ENCODE measurements around the gene HMGXB4. TPM values are rescaled to one million over a fixed set of nuclear protein-coding genes. Genes with fewer than 3 reads are reported as not detected.

Gene HMGXB4
- total and polyA plus RNA-seq, 9 of the 15 experiments (the other 6 are each of a cell fraction or from before 2014, with no cell fraction given) = 9.9 to 31.4 (median 24.8) TPM

DNA sequence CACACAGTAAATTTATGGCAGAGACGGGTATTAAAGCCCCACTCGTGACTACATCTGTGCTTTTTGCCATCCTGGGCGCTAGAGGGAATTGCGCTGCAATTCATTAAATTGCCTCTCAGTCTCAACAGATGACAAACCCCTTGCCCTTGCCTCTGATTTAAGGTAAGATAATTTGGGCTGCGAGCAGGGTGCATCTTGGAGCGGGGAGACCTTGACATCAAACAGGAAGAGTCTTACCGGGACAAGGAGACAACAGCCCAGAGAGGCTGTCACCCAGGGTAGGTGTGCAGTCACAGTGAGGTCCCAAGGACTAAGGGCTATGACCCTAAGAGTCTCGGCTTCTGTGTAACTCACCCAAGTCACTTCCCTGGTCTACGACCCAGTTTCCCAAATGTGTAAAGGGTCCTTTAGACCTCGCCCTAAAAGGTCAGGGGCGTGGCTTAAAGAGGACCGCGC is 42.0 kb downstream of the HMGXB4 start:
- Histone ChIP-seq H3K36me3 (ENCODE audit: control insufficient read depth, insufficient read depth, low read length) (peaks cover 24% of the 10 kb centered on the region; the same call in 2 of the 3 replicates), H3K4me2 (ENCODE audit: insufficient read depth, low read length) (peak overlapping the region; percentile 87), H3K27me3 (ENCODE audit: control insufficient read depth in 2 of 2, insufficient read depth in 2 of 2, low read length in 2 of 2) (no peaks in the 10 kb centered on the region), H4K20me1 (replicated peaks; ENCODE audit: control insufficient read depth, insufficient read depth, low read length) (no peaks in the 10 kb centered on the region), H3K4me3 (peak overlapping the region; percentile 68), H3K79me2 (ENCODE audit: control insufficient read depth, insufficient read depth, low read length) (peaks cover 10% of the 10 kb centered on the region), H3K4me1 (replicated peaks in 1 of 2; ENCODE audit: control insufficient read depth in 2 of 2, insufficient read depth in 2 of 2, low read length in 2 of 2) (peaks cover 10 to 17% of the 10 kb centered on the region in 2 experiments; a peak in 4 of 5 replicates), H3K9ac (ENCODE audit: insufficient read depth in 1 of 2, low read depth in 2 of 2, low read length in 2 of 2) (peak overlapping the region; percentile 81 to 84), H3K9me3 (replicated peaks; ENCODE audit: control insufficient read depth, insufficient read depth, low read depth, low read length) (no peaks in the 10 kb centered on the region), H2AFZ (ENCODE audit: low read depth, low read length) (peak overlapping the region; percentile 93), H3K27ac (ENCODE audit: extremely low read depth, low read depth, low read length) (peak overlapping the region; percentile 89), H3K9me1 (ENCODE audit: control insufficient read depth, insufficient read depth, low read length) (no peaks in the 10 kb centered on the region)
- ATAC-seq = peak; percentile 60
- CTCF ChIA-PET (ENCODE audit: low intra/inter-chr PET ratio) = no interaction called here
- intact Hi-C loops (cut with micrococcal nuclease) (no loop called here), in situ Hi-C loops (cut with MboI) (no loop called here)
- no peak for DNase-seq (ENCODE audit: extremely low read depth in 1 of 4, low spot score in 3 of 4)
- peak; percentile 56 for FAIRE-seq
- TSS peak; percentile 96 for BruUV-seq (replicated peaks)
- POLR2A ChIA-PET = interaction anchor here (0.6 to 1.1 kb wide), 8 partner anchors 17 to 900 kb away, joined by 3 to 5 read pairs (median 4); no protein-coding TSS in a partner anchor
- no peak for TF ChIP-seq ZFPM2 (CRISPR knock-in tag; IDR thresholded peaks at IDR 0.05)
- peak; percentile 90 for TF ChIP-seq ZNF121 (CRISPR knock-in tag; conservative IDR thresholded peaks at IDR 0.05)
- TF ChIP-seq, protein P1, sequence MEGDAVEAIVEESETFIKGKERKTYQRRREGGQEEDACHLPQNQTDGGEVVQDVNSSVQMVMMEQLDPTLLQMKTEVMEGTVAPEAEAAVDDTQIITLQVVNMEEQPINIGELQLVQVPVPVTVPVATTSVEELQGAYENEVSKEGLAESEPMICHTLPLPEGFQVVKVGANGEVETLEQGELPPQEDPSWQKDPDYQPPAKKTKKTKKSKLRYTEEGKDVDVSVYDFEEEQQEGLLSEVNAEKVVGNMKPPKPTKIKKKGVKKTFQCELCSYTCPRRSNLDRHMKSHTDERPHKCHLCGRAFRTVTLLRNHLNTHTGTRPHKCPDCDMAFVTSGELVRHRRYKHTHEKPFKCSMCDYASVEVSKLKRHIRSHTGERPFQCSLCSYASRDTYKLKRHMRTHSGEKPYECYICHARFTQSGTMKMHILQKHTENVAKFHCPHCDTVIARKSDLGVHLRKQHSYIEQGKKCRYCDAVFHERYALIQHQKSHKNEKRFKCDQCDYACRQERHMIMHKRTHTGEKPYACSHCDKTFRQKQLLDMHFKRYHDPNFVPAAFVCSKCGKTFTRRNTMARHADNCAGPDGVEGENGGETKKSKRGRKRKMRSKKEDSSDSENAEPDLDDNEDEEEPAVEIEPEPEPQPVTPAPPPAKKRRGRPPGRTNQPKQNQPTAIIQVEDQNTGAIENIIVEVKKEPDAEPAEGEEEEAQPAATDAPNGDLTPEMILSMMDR (IDR thresholded peaks at IDR 0.05 in 2 of 3, conservative IDR thresholded peaks at IDR 0.05 in 1 of 3; ENCODE audit: insufficient read depth in 2 of 3, low read depth in 1 of 3, low read length in 3 of 3) = 0 out of 6 replicates have a peak, but pooled peaks of 1 of the 3 experiments have one; percentile 22
- no peak for TF ChIP-seq NR2C2 (CRISPR knock-in tag; IDR thresholded peaks at IDR 0.05)
- peak; percentile 70 for TF ChIP-seq NR2C2 (tag; IDR thresholded peaks at IDR 0.05)
- TF ChIP-seq ZNF764 (CRISPR knock-in tag; IDR thresholded peaks at IDR 0.05; ENCODE audit: low read depth) = no peak
- TF ChIP-seq NFE2 (IDR thresholded peaks at IDR 0.05; ENCODE audit: low read depth) = no peak
- 0 out of 2 replicates have a peak, but pooled peaks have one; percentile 54 for TF ChIP-seq SUPT5H (IDR thresholded peaks at IDR 0.05)
- TF ChIP-seq, protein P2, sequence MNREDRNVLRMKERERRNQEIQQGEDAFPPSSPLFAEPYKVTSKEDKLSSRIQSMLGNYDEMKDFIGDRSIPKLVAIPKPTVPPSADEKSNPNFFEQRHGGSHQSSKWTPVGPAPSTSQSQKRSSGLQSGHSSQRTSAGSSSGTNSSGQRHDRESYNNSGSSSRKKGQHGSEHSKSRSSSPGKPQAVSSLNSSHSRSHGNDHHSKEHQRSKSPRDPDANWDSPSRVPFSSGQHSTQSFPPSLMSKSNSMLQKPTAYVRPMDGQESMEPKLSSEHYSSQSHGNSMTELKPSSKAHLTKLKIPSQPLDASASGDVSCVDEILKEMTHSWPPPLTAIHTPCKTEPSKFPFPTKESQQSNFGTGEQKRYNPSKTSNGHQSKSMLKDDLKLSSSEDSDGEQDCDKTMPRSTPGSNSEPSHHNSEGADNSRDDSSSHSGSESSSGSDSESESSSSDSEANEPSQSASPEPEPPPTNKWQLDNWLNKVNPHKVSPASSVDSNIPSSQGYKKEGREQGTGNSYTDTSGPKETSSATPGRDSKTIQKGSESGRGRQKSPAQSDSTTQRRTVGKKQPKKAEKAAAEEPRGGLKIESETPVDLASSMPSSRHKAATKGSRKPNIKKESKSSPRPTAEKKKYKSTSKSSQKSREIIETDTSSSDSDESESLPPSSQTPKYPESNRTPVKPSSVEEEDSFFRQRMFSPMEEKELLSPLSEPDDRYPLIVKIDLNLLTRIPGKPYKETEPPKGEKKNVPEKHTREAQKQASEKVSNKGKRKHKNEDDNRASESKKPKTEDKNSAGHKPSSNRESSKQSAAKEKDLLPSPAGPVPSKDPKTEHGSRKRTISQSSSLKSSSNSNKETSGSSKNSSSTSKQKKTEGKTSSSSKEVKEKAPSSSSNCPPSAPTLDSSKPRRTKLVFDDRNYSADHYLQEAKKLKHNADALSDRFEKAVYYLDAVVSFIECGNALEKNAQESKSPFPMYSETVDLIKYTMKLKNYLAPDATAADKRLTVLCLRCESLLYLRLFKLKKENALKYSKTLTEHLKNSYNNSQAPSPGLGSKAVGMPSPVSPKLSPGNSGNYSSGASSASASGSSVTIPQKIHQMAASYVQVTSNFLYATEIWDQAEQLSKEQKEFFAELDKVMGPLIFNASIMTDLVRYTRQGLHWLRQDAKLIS (CRISPR knock-in tag; IDR thresholded peaks at IDR 0.05) = 0 out of 2 replicates have a peak, but pooled peaks have one; percentile 16
- WGBS (ENCODE audit: insufficient coverage, low coverage, missing lambda C conversion rate) = 1% methylated on average over 13 of the region's 13 CpGs
